ENCODE results near the gene ANKRD60. TPM values are rescaled to one million over a fixed set of nuclear protein-coding genes. Genes with fewer than 3 reads are reported as not detected.

Gene ANKRD60
- total RNA-seq, 1 experiment from 2014 or later, result not detected

DNA sequence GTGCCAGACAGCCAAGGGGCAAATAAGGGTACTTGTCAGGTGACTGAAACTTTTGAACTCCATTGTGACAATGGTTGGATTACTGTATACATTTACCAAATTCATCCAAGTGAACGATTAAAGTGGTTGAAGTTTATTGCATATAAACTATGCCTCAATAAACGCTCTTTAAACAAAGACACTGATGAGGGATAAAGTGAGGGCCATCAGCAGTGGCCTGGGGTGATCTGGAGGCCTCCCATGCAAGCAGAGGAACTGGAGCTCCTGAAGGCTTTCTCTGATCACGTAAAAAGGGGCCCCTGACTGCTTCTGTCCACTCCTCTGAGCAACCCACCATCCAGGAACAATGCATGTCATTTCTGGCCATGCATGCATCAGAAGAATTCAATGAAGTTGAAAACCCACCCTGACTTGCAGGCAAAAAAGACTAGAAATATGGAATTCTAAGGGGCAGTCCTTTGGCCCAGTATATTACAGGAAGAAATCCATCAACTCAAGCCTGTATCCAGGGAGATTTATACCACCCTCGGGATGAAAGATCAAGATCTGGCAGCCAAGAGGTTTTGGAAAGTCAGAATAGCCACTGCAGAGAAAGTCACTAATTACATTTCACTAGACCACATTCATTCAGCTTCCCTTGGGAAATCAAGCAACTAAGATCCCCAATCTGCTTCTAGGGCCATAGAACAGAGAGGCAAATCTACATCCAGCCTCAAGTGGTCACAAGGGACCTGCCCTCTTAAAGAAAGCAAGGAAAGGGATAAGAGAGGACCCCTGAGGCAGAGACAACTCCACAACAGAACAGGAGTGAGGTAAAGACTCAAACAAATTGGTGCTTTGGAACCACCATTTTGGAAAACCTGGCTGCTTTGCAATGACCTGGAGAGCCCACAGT lies 49.4 kb upstream of the ANKRD60 start:
- no peak overlapping the region for H3K4me3 Mint-ChIP-seq
- Histone ChIP-seq H4K91ac (ENCODE audit: insufficient read length, low read depth, low read length) (no peak overlapping the region), H3K56ac (ENCODE audit: insufficient read length, low read depth, low read length) (no peak overlapping the region), H3K27me3 (ENCODE audit: insufficient read depth, low read length) (no peaks in the 10 kb centered on the region), H3K79me1 (ENCODE audit: insufficient read depth, low read depth, low read length, poor library complexity, severe bottlenecking) (no peaks in the 10 kb centered on the region), H3K9me3 (ENCODE audit: control insufficient read depth, low read depth, low read length) (no peaks in the 10 kb centered on the region), H3K14ac (ENCODE audit: insufficient read depth, low read length) (no peak overlapping the region), H3K4me2 (ENCODE audit: insufficient read depth, insufficient read length, low read length) (no peak overlapping the region), H3K23ac (ENCODE audit: insufficient read length, low read depth, low read length) (no peak overlapping the region), H3T11ph (ENCODE audit: low read length) (no peak overlapping the region), H2BK5ac (ENCODE audit: insufficient read length, low read length) (no peak overlapping the region), H2BK15ac (ENCODE audit: low read depth, low read length) (no peak overlapping the region), H3K9ac (ENCODE audit: extremely low read depth, insufficient read length, low read length) (no peak overlapping the region), H4K5ac (ENCODE audit: insufficient read length, low read depth, low read length) (no peak overlapping the region), H2AK5ac (ENCODE audit: insufficient read length, low read length) (no peak overlapping the region), H3K23me2 (ENCODE audit: insufficient read length, low read depth, low read length, poor library complexity, severe bottlenecking) (no peaks in the 10 kb centered on the region), H3K4ac (ENCODE audit: low read depth, low read length) (no peak overlapping the region), H2BK12ac (ENCODE audit: insufficient read length, low read depth, low read length) (no peak overlapping the region), H4K8ac (replicated peaks; ENCODE audit: insufficient read length, low read depth, low read length) (no peak overlapping the region), H3K4me1 (ENCODE audit: insufficient read depth, low read length) (no peaks in the 10 kb centered on the region), H2BK120ac (ENCODE audit: low read depth, low read length, poor library complexity, severe bottlenecking) (no peak overlapping the region), H4K20me1 (ENCODE audit: control insufficient read depth, insufficient read depth, insufficient read length) (no peaks in the 10 kb centered on the region), H3K79me2 (ENCODE audit: insufficient read depth, low read length) (no peaks in the 10 kb centered on the region), H3K18ac (ENCODE audit: insufficient read length, low read depth, low read length) (no peak overlapping the region), H3K27ac (ENCODE audit: insufficient read length, low read depth, low read length) (no peak overlapping the region), H2BK20ac (ENCODE audit: low read depth, low read length, poor library complexity, severe bottlenecking) (no peak overlapping the region), H2AFZ (ENCODE audit: low read length) (no peak overlapping the region)
- peaks cover 0 to 7% of the 10 kb centered on the region in 2 experiments; a peak in 3 of 4 replicates for H3K4me1 Mint-ChIP-seq
- no peak for DNase-seq
- peak overlapping the region; percentile 2 to 73 (median 4); a peak in 3 of 7 replicates for H3K27ac Mint-ChIP-seq
- no peaks in the 10 kb centered on the region for H3K27me3 Mint-ChIP-seq (ENCODE audit: low read depth)
- TF ChIP-seq, protein P1, sequence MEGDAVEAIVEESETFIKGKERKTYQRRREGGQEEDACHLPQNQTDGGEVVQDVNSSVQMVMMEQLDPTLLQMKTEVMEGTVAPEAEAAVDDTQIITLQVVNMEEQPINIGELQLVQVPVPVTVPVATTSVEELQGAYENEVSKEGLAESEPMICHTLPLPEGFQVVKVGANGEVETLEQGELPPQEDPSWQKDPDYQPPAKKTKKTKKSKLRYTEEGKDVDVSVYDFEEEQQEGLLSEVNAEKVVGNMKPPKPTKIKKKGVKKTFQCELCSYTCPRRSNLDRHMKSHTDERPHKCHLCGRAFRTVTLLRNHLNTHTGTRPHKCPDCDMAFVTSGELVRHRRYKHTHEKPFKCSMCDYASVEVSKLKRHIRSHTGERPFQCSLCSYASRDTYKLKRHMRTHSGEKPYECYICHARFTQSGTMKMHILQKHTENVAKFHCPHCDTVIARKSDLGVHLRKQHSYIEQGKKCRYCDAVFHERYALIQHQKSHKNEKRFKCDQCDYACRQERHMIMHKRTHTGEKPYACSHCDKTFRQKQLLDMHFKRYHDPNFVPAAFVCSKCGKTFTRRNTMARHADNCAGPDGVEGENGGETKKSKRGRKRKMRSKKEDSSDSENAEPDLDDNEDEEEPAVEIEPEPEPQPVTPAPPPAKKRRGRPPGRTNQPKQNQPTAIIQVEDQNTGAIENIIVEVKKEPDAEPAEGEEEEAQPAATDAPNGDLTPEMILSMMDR (conservative IDR thresholded peaks at IDR 0.05), result no peak
- peaks cover 3 to 6% of the 10 kb centered on the region in 2 experiments; a peak in 2 of 5 replicates for H3K9me3 Mint-ChIP-seq
- WGBS (ENCODE audit: extremely low coverage, insufficient read length, low lambda C conversion rate), result no CpG with 5 or more reads among the region's 4 CpGs
- H3K36me3 Mint-ChIP-seq (ENCODE audit: insufficient read depth in 1 of 3, low read depth in 3 of 3), result peaks cover 0 to 17% (median 0%) of the 10 kb centered on the region in 3 experiments; a peak in 3 of 7 replicates
